ENCODE measurements around the gene S100PBP. TPM values are rescaled to one million over a fixed set of nuclear protein-coding genes. Genes with fewer than 3 reads are reported as not detected.

S100PBP gene
- total and polyA plus RNA-seq, 2 of the 13 experiments (the other 11 are each of a cell fraction or from before 2014, with no cell fraction given), result 20.4 to 26.1 TPM

DNA sequence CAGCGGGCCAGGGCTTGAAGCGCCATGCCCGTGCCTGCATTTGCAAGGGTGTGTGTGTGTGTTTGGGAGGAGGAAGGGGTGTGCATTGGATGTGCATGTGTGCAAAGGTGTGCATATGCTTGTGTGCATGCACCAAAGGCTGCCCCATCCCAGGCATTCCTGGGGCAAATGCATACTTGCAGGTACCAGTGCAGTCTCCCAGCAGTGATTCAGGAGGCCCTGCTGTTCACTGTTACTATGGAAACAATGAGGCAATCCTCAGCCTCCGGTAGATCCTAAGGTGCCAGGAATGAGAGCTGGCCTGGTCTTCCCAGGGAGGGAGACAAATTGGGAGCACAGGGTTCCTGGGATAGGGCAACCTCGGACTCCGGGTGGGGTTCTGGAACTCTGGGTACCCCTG is 60.7 kb downstream of the S100PBP start:
- in situ Hi-C loops (cut with HindIII; ENCODE audit: extremely low pct_ligation_motif_present, low pct_unique_long_range_greater_than_20kb) (loop anchor here (10.0 kb wide), 1 partner anchor 53 kb away; no protein-coding TSS in a partner anchor), intact Hi-C loops (cut with micrococcal nuclease; ENCODE audit: unreplicated experiment) (loop anchor here (10.0 kb wide), 1 partner anchor 163 kb away; no protein-coding TSS in a partner anchor)
- no peaks in the 10 kb centered on the region for H4K20me1 ChIP-seq (ENCODE audit: insufficient read depth, low read length)
- no peak for DNase-seq (ENCODE audit: low spot score)
- no peak overlapping the region for H3K4me3 ChIP-seq (replicated peaks in 1 of 3; ENCODE audit: insufficient read depth in 1 of 3, low read depth in 2 of 3, low read length in 3 of 3)
- no peaks in the 10 kb centered on the region for H3K79me2 ChIP-seq (ENCODE audit: insufficient read depth, low read length)
- peaks cover 23% of the 10 kb centered on the region for H3K4me1 ChIP-seq (ENCODE audit: insufficient read depth, low read length)
- 69% methylated on average over 4 of the region's 6 CpGs for WGBS (ENCODE audit: low lambda C conversion rate)
- no peak overlapping the region for H3K9ac ChIP-seq (ENCODE audit: insufficient read depth, low read depth, low read length)
- BruUV-seq (replicated peaks), result no TSS peak
- peaks cover 1 to 22% of the 10 kb centered on the region in 2 experiments; a peak in 3 of 5 replicates for H3K27me3 ChIP-seq (ENCODE audit: control insufficient read depth in 1 of 2, insufficient read depth in 2 of 2, low read length in 2 of 2)
- ATAC-seq, result no peak; the same call in 2 of the 3 replicates
- ChIA-PET POLR2A (no interaction called here), CTCF (ENCODE audit: low intra/inter-chr PET ratio, low total read pairs) (interaction anchor here (0.5 kb wide), 1 partner anchor 732 kb away, joined by 4 read pairs; no protein-coding TSS in a partner anchor)
- no peaks in the 10 kb centered on the region for H3K36me3 ChIP-seq (replicated peaks in 1 of 2; ENCODE audit: control insufficient read depth in 1 of 2, insufficient read depth in 2 of 2, low read length in 2 of 2)
- no peak overlapping the region for H3K4me2 ChIP-seq (ENCODE audit: low read depth, low read length)
- FAIRE-seq, result no peak
- no peak for TF ChIP-seq SAFB2 (CRISPR knock-in tag; IDR thresholded peaks at IDR 0.05; ENCODE audit: borderline replicate concordance, low read depth)
- TF ChIP-seq CEBPB (IDR thresholded peaks at IDR 0.05; ENCODE audit: borderline replicate concordance, low read depth, low read length), result peak; percentile 47; the same call in 1 of the 2 replicates
- no peak overlapping the region for H3K27ac ChIP-seq (ENCODE audit: extremely low read length, insufficient read depth, low read length)
- H2AFZ ChIP-seq (ENCODE audit: low read length), result no peak overlapping the region
- H3K9me3 ChIP-seq (ENCODE audit: low read length), result no peaks in the 10 kb centered on the region

DNA sequence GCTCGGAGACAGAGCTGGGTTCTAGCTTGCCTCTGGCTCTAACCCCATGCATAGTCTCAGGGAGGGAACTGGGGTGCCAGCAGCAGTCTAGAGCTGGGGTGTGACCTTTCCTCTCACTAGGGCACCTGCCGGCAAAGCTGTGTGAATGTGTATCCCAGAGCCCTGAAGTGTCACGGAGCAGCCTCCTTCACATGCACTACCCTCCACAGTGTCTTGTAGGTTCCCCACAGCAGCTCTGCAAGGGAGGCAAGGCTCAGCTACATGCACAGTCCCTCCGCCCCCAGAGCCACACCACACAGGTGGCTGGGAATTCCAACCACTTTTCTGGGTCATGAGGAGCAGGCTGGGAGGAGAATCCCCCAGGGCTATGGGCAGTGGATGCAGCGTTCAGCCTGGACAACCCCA is 61.2 kb downstream of the S100PBP start:
- no peak for DNase-seq (ENCODE audit: low spot score)
- H3K27ac ChIP-seq (ENCODE audit: extremely low read length, insufficient read depth, low read length), result no peak overlapping the region
- no peak overlapping the region for H3K4me3 ChIP-seq (replicated peaks in 1 of 3; ENCODE audit: insufficient read depth in 1 of 3, low read depth in 2 of 3, low read length in 3 of 3)
- no peak overlapping the region for H3K9ac ChIP-seq (ENCODE audit: insufficient read depth, low read depth, low read length)
- BruUV-seq (replicated peaks), result no TSS peak
- no peaks in the 10 kb centered on the region for H3K9me3 ChIP-seq (ENCODE audit: low read length)
- no peaks in the 10 kb centered on the region for H3K79me2 ChIP-seq (ENCODE audit: insufficient read depth, low read length)
- H3K27me3 ChIP-seq (ENCODE audit: control insufficient read depth in 1 of 2, insufficient read depth in 2 of 2, low read length in 2 of 2), result peaks cover 1 to 26% of the 10 kb centered on the region in 2 experiments; a peak in 3 of 5 replicates
- intact Hi-C loops (cut with micrococcal nuclease; ENCODE audit: unreplicated experiment), result loop anchor here (10.0 kb wide), 1 partner anchor 164 kb away; no protein-coding TSS in a partner anchor
- FAIRE-seq, result no peak
- H2AFZ ChIP-seq (ENCODE audit: low read length), result no peak overlapping the region
- ChIA-PET POLR2A (no interaction called here), CTCF (ENCODE audit: low intra/inter-chr PET ratio, low total read pairs) (no interaction called here)
- in situ Hi-C loops (cut with HindIII; ENCODE audit: extremely low pct_ligation_motif_present, low pct_unique_long_range_greater_than_20kb), result loop anchor here (10.0 kb wide), 1 partner anchor 54 kb away; no protein-coding TSS in a partner anchor
- no peaks in the 10 kb centered on the region for H4K20me1 ChIP-seq (ENCODE audit: insufficient read depth, low read length)
- 14% methylated on average over 2 of the region's 5 CpGs for WGBS (ENCODE audit: low lambda C conversion rate)
- peaks cover 23% of the 10 kb centered on the region for H3K4me1 ChIP-seq (ENCODE audit: insufficient read depth, low read length)
- H3K36me3 ChIP-seq (replicated peaks in 1 of 2; ENCODE audit: control insufficient read depth in 1 of 2, insufficient read depth in 2 of 2, low read length in 2 of 2), result no peaks in the 10 kb centered on the region
- ATAC-seq, result no peak
- H3K4me2 ChIP-seq (ENCODE audit: low read depth, low read length), result no peak overlapping the region
- TF ChIP-seq HOXA9 (CRISPR knock-in tag; IDR thresholded peaks at IDR 0.05; ENCODE audit: borderline replicate concordance), result no peak
- TF ChIP-seq, protein P1, sequence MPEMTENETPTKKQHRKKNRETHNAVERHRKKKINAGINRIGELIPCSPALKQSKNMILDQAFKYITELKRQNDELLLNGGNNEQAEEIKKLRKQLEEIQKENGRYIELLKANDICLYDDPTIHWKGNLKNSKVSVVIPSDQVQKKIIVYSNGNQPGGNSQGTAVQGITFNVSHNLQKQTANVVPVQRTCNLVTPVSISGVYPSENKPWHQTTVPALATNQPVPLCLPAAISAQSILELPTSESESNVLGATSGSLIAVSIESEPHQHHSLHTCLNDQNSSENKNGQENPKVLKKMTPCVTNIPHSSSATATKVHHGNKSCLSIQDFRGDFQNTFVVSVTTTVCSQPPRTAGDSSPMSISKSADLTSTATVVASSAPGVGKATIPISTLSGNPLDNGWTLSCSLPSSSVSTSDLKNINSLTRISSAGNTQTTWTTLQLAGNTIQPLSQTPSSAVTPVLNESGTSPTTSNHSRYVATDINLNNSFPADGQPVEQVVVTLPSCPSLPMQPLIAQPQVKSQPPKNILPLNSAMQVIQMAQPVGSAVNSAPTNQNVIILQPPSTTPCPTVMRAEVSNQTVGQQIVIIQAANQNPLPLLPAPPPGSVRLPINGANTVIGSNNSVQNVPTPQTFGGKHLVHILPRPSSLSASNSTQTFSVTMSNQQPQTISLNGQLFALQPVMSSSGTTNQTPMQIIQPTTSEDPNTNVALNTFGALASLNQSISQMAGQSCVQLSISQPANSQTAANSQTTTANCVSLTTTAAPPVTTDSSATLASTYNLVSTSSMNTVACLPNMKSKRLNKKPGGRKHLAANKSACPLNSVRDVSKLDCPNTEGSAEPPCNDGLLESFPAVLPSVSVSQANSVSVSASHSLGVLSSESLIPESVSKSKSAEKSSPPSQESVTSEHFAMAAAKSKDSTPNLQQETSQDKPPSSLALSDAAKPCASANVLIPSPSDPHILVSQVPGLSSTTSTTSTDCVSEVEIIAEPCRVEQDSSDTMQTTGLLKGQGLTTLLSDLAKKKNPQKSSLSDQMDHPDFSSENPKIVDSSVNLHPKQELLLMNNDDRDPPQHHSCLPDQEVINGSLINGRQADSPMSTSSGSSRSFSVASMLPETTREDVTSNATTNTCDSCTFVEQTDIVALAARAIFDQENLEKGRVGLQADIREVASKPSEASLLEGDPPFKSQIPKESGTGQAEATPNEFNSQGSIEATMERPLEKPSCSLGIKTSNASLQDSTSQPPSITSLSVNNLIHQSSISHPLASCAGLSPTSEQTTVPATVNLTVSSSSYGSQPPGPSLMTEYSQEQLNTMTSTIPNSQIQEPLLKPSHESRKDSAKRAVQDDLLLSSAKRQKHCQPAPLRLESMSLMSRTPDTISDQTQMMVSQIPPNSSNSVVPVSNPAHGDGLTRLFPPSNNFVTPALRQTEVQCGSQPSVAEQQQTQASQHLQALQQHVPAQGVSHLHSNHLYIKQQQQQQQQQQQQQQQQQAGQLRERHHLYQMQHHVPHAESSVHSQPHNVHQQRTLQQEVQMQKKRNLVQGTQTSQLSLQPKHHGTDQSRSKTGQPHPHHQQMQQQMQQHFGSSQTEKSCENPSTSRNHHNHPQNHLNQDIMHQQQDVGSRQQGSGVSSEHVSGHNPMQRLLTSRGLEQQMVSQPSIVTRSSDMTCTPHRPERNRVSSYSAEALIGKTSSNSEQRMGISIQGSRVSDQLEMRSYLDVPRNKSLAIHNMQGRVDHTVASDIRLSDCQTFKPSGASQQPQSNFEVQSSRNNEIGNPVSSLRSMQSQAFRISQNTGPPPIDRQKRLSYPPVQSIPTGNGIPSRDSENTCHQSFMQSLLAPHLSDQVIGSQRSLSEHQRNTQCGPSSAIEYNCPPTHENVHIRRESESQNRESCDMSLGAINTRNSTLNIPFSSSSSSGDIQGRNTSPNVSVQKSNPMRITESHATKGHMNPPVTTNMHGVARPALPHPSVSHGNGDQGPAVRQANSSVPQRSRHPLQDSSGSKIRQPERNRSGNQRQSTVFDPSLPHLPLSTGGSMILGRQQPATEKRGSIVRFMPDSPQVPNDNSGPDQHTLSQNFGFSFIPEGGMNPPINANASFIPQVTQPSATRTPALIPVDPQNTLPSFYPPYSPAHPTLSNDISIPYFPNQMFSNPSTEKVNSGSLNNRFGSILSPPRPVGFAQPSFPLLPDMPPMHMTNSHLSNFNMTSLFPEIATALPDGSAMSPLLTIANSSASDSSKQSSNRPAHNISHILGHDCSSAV (CRISPR knock-in tag; IDR thresholded peaks at IDR 0.05; ENCODE audit: borderline replicate concordance), result no peak
- no peak for TF ChIP-seq HNRNPLL (IDR thresholded peaks at IDR 0.05; ENCODE audit: low read depth, low read length, poor library complexity, severe bottlenecking)
- TF ChIP-seq, protein P2, sequence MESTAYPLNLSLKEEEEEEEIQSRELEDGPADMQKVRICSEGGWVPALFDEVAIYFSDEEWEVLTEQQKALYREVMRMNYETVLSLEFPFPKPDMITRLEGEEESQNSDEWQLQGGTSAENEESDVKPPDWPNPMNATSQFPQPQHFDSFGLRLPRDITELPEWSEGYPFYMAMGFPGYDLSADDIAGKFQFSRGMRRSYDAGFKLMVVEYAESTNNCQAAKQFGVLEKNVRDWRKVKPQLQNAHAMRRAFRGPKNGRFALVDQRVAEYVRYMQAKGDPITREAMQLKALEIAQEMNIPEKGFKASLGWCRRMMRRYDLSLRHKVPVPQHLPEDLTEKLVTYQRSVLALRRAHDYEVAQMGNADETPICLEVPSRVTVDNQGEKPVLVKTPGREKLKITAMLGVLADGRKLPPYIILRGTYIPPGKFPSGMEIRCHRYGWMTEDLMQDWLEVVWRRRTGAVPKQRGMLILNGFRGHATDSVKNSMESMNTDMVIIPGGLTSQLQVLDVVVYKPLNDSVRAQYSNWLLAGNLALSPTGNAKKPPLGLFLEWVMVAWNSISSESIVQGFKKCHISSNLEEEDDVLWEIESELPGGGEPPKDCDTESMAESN (CRISPR knock-in tag; conservative IDR thresholded peaks at IDR 0.05), result no peak
- no peak for TF ChIP-seq AGO2 (optimal IDR thresholded peaks at IDR 0.05; ENCODE audit: low read depth, low read length)
